H1 (cell line): ENCODE data around the gene CLNS1A. TPM values are rescaled to one million over a fixed set of nuclear protein-coding genes. Genes with fewer than 3 reads are reported as not detected.

Source experiments
- CTCF ChIA-PET: fragments of 300-600 bp; sonication (Branson Sonifier 250); formaldehyde crosslinking; loops from one replicate; lab custom pipeline; 2021; ENCODE audit not compliant: partially characterized antibody; lab: Charles Lee
- POLR2A ChIA-PET: fragments of 300-600 bp; sonication (Branson Sonifier 250); formaldehyde crosslinking; loops from one replicate; lab custom pipeline; 2021; ENCODE audit warnings: inconsistent platforms; ENCODE audit not compliant: partially characterized antibody; lab: Charles Lee
- DNase-seq, 2 experiments: peaks; one replicate each; pipeline versions ENCODE4 v3.0.0 to v3.0.0-alpha.2; 2010 to 2022; ENCODE audit warnings: low spot score in 2 of 2, low read depth in 1 of 2, mixed read lengths in 1 of 2
- FAIRE-seq: peaks from 2 replicates; lab custom pipeline; 2011; peaks lifted over from hg19 to GRCh38; lab: Jason Lieb, UNC
- H2AFZ ChIP-seq: 2 replicates; pipeline ENCODE4 v1.8.1; 2012; ENCODE audit warnings: low read length, inconsistent platforms
- H2AK5ac ChIP-seq: 2 replicates; pipeline ENCODE4 v1.6.1; 2013; ENCODE audit warnings: low read depth, low read length
- H2BK120ac ChIP-seq: replicated peaks from 2 replicates; pipeline ENCODE3; 2013; ENCODE audit warnings: low read depth, low read length, inconsistent platforms
- H2BK12ac ChIP-seq: 2 replicates; pipeline ENCODE4 v1.6.1; 2013; ENCODE audit warnings: low read depth, low read length
- H2BK15ac ChIP-seq: 2 replicates; pipeline ENCODE4 v1.6.1; 2013; ENCODE audit warnings: low read length
- H2BK20ac ChIP-seq: 2 replicates; pipeline ENCODE4 v1.6.1; 2013; ENCODE audit warnings: low read length
- H2BK5ac ChIP-seq: 2 replicates; pipeline ENCODE4 v1.6.1; 2013; ENCODE audit warnings: low read depth, low read length
- H3K14ac ChIP-seq: 2 replicates; pipeline ENCODE4 v1.6.1; 2013; ENCODE audit warnings: inconsistent platforms; ENCODE audit not compliant: insufficient read length
- H3K18ac ChIP-seq: 2 replicates; pipeline ENCODE4 v1.6.1; 2013; ENCODE audit warnings: low read length; ENCODE audit errors: extremely low read depth
- H3K23ac ChIP-seq: 2 replicates; pipeline ENCODE4 v1.6.1; 2013; ENCODE audit warnings: inconsistent platforms; ENCODE audit not compliant: insufficient read length
- H3K23me2 ChIP-seq: 2 replicates; pipeline ENCODE4 v1.6.1; 2013; ENCODE audit warnings: low read depth, low read length
- H3K27ac ChIP-seq: 2 replicates; pipeline ENCODE4 v1.6.1; 2011; ENCODE audit warnings: low read depth, low read length, inconsistent platforms
- H3K27me3 ChIP-seq, 4 experiments: replicated peaks in 1 of 4; 1 replicate in 1 of 4; 2 replicates in 3 of 4; pipeline versions ENCODE4 v1.6.1 to v1.8.1; 2011 to 2013; ENCODE audit warnings: low read length in 3 of 4, mild to moderate bottlenecking in 3 of 4, inconsistent platforms in 2 of 4, mixed read lengths in 2 of 4, moderate library complexity in 1 of 4; ENCODE audit not compliant: control insufficient read depth in 3 of 4, insufficient read depth in 3 of 4; ENCODE audit errors: extremely low read depth in 1 of 4
- H3K36me3 ChIP-seq, 4 experiments: 2 replicates each; pipeline versions ENCODE4 v1.6.1 to v1.8.1; 2011 to 2013; ENCODE audit warnings: mild to moderate bottlenecking in 4 of 4, low read length in 3 of 4, moderate library complexity in 2 of 4, control low read depth in 1 of 4, inconsistent platforms in 1 of 4; ENCODE audit not compliant: insufficient read depth in 4 of 4, control insufficient read depth in 2 of 4
- H3K4ac ChIP-seq: replicated peaks from 2 replicates; pipeline ENCODE3; 2013; ENCODE audit warnings: low read length, low read depth, mixed read lengths, inconsistent platforms; ENCODE audit not compliant: insufficient read length
- H3K4me1 ChIP-seq, 4 experiments: replicated peaks in 1 of 4; 1 replicate in 1 of 4; 2 replicates in 3 of 4; pipeline versions ENCODE4 v1.6.1 to v1.8.1; 2011 to 2013; ENCODE audit warnings: low read length in 3 of 4, inconsistent platforms in 2 of 4, mixed read lengths in 1 of 4; ENCODE audit not compliant: insufficient read depth in 4 of 4, control insufficient read depth in 3 of 4
- H3K4me2 ChIP-seq, 2 experiments: 2 replicates each; pipeline versions ENCODE4 v1.6.1 to v1.8.1; 2011 to 2013; ENCODE audit warnings: low read depth in 2 of 2, low read length in 2 of 2, control low read depth in 1 of 2, inconsistent platforms in 1 of 2, mild to moderate bottlenecking in 1 of 2; ENCODE audit not compliant: insufficient read depth in 1 of 2
- H3K4me3 ChIP-seq, 4 experiments: fragments of 200-600, 300-600 bp in 1 of 4; sonication (generic), shearing (Covaris generic), sonication (Bioruptor Twin) in 1 of 4; 2 replicates each; pipeline versions ENCODE4 v1.5.1 to v1.8.1; 2011 to 2016; ENCODE audit warnings: low read length in 4 of 4, low read depth in 3 of 4, control low read depth in 2 of 4, inconsistent platforms in 2 of 4, mild to moderate bottlenecking in 2 of 4, mixed read lengths in 1 of 4, moderate library complexity in 1 of 4; ENCODE audit not compliant: insufficient read depth in 2 of 4; ENCODE audit errors: extremely low read depth in 1 of 4
- H3K56ac ChIP-seq: replicated peaks from 2 replicates; pipeline ENCODE3; 2013; ENCODE audit warnings: low read depth, mild to moderate bottlenecking, mixed read lengths, low read length, inconsistent platforms; ENCODE audit not compliant: insufficient read length
- H3K79me1 ChIP-seq: 2 replicates; pipeline ENCODE4 v1.6.1; 2013; ENCODE audit warnings: low read depth, low read length, control low read depth
- H3K79me2 ChIP-seq, 2 experiments: 2 replicates each; pipeline versions ENCODE4 v1.6.1 to v1.8.1; 2012 to 2013; ENCODE audit warnings: low read length in 2 of 2, mild to moderate bottlenecking in 2 of 2, inconsistent platforms in 1 of 2; ENCODE audit not compliant: insufficient read depth in 2 of 2, control insufficient read depth in 1 of 2
- H3K9ac ChIP-seq, 4 experiments: replicated peaks in 1 of 4; 1 replicate in 1 of 4; 2 replicates in 3 of 4; pipeline versions ENCODE4 v1.6.1 to v1.8.1; 2011 to 2013; ENCODE audit warnings: low read depth in 3 of 4, low read length in 3 of 4, control low read depth in 2 of 4, mild to moderate bottlenecking in 2 of 4, moderate library complexity in 2 of 4, inconsistent platforms in 1 of 4; ENCODE audit errors: extremely low read depth in 1 of 4
- H3K9me3 ChIP-seq, 2 experiments: 2 replicates each; pipeline versions ENCODE4 v1.6.1 to v1.8.1; 2012 to 2013; ENCODE audit warnings: mild to moderate bottlenecking in 2 of 2, moderate library complexity in 2 of 2, control low read depth in 1 of 2, inconsistent platforms in 1 of 2, low read depth in 1 of 2, low read length in 1 of 2, mixed read lengths in 1 of 2; ENCODE audit not compliant: insufficient read depth in 2 of 2
- H4K20me1 ChIP-seq, 2 experiments: replicated peaks in 1 of 2; 2 replicates each; pipeline versions ENCODE3 to v1.8.1; 2011 to 2013; ENCODE audit warnings: inconsistent platforms in 2 of 2, low read length in 2 of 2, mild to moderate bottlenecking in 1 of 2; ENCODE audit not compliant: insufficient read depth in 2 of 2, control insufficient read depth in 1 of 2
- H4K5ac ChIP-seq: 2 replicates; pipeline ENCODE4 v1.6.1; 2013; ENCODE audit warnings: low read length, low read depth, mixed read lengths, inconsistent platforms; ENCODE audit not compliant: insufficient read length
- H4K8ac ChIP-seq: 2 replicates; pipeline ENCODE4 v1.8.0; 2013; ENCODE audit warnings: mild to moderate bottlenecking, moderate library complexity, low read length, inconsistent platforms; ENCODE audit not compliant: insufficient read depth; ENCODE audit errors: extremely low read depth
- H4K91ac ChIP-seq: replicated peaks from 2 replicates; pipeline ENCODE3; 2013; ENCODE audit warnings: low read length, mixed read lengths, inconsistent platforms; ENCODE audit not compliant: insufficient read length
- CHD2 ChIP-seq: IDR thresholded peaks from 2 replicates; pipeline ENCODE4 v1.6.1; 2012; ENCODE audit warnings: low read length, improper control_type of control experiment
- EP300 ChIP-seq, 2 experiments: IDR thresholded peaks; 1 replicate in 1 of 2; 2 replicates in 1 of 2; pipeline ENCODE4 v1.6.1; 2011 to 2012; ENCODE audit warnings: low read depth in 2 of 2, low read length in 2 of 2, mild to moderate bottlenecking in 2 of 2, borderline replicate concordance in 1 of 2, inconsistent platforms in 1 of 2, moderate library complexity in 1 of 2
- POLR2A ChIP-seq, 2 experiments: IDR thresholded peaks; 1 replicate in 1 of 2; 2 replicates in 1 of 2; pipeline ENCODE4 v1.6.1; 2011; ENCODE audit warnings: low read depth in 2 of 2, low read length in 2 of 2, mild to moderate bottlenecking in 2 of 2; ENCODE audit errors: control extremely low read depth in 1 of 2
- RXRA ChIP-seq: IDR thresholded peaks from 2 replicates; pipeline ENCODE4 v1.6.1; 2011; ENCODE audit warnings: low read depth, mild to moderate bottlenecking, low read length, moderate library complexity; ENCODE audit not compliant: insufficient read depth
- TAF1 ChIP-seq: IDR thresholded peaks from 2 replicates; pipeline ENCODE4 v1.6.1; 2011; ENCODE audit warnings: mild to moderate bottlenecking, low read depth, low read length
- USF2 ChIP-seq: IDR thresholded peaks from 2 replicates; pipeline ENCODE4 v1.6.1; 2011; ENCODE audit warnings: low read length, improper control_type of control experiment
- YY1 ChIP-seq: IDR thresholded peaks from 2 replicates; pipeline ENCODE4 v1.6.1; 2011; ENCODE audit warnings: low read depth, mild to moderate bottlenecking, low read length
- WGBS, 2 experiments: shearing (Covaris generic) in 1 of 2; methylation state at CpG; one replicate each; pipeline versions ENCODE4 v1.1.6 to v1.1.7; 2013 to 2015; ENCODE audit warnings: low lambda C conversion rate in 2 of 2, mixed read lengths in 2 of 2, inconsistent platforms in 1 of 2, low coverage in 1 of 2, missing lambda C conversion rate in 1 of 2; ENCODE audit not compliant: insufficient replicate concordance in 2 of 2, insufficient coverage in 1 of 2, insufficient read length in 1 of 2; ENCODE audit errors: extremely low coverage in 1 of 2, missing lambda C conversion rate in 1 of 2; 5-methylcytosine and 5-hydroxymethylcytosine counted together
- polyA plus RNA-seq, 7 experiments: library from polyadenylated mRNA; depleted of rRNA in 3 of 7; stranded (reverse) in 5 of 7; unstranded in 2 of 7; fragments of >200 nt in 5 of 7; fragments of 200-250 nt in 2 of 7; gene quantifications; 1 replicate in 5 of 7; 2 replicates in 1 of 7; 4 replicates in 1 of 7; pipeline versions ENCODE4 v1.2.1 to v1.2.3, GENCODE V29; 2011 to 2013; ENCODE audit warnings: missing spikeins in 2 of 7, mixed read lengths in 2 of 7
- total RNA-seq: library from RNA; stranded (reverse); fragmentation: NEBNext Ultra II Directional; extraction: Animal tissue kit (Norgen Biotek cat#: 25700); gene quantifications from 2 replicates; pipeline ENCODE4 v1.2.1, GENCODE V29; 2021
- TF ChIP-seq, protein P1 (sequence below): IDR thresholded peaks from 2 replicates; pipeline ENCODE4 v1.6.1; 2011; ENCODE audit warnings: low read depth, mild to moderate bottlenecking, low read length; ENCODE audit not compliant: insufficient read depth
- TF ChIP-seq, protein P2 (sequence below): IDR thresholded peaks from 2 replicates; pipeline ENCODE4 v1.6.1; 2012; ENCODE audit warnings: inconsistent platforms

Gene CLNS1A
- total and polyA plus RNA-seq, 2 of the 8 experiments (the other 6 are each of a cell fraction or from before 2014, with no cell fraction given), result 136 to 177 TPM

DNA sequence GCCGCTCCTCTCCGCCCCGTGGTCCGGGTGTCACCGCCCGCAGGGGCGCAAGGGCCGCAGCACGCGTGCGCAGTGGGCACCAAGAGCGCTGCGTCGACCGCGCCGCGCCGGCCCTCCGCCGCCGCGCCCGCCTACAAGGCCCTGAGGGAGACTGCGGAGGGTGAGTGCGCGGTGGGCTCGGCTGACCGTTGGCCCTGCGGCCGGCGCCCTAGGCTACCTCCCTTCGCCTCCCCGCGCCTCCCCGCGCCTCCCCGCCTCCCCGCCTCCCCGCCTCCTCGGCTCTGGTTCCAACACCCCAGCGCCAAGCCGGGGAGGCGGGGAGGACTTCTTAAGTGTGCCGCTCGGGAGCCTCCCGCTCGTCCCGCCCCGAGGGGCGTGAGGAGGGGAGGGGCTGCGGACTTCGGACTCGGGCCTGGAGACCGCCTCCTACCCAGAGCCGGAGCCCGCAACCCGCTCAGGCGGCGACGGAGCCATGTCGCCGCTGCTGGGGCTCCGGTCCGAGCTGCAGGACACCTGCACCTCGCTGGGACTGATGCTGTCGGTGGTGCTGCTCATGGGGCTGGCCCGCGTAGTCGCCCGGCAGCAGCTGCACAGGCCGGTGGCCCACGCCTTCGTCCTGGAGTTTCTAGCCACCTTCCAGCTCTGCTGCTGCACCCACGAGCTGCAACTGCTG lies 47.9 kb downstream of the CLNS1A start, which contains the start of gene AQP11:
AQP11 (plus strand) TSS at position 433 of the 673 bp plus-strand sequence; CDS start at position 473, 40 bp downstream.
- H3K4me3 ChIP-seq, result peak within 1 kb of the TSS; percentile 56 to 66 (median 60)
- peak within 1 kb of the TSS; percentile 12; the same call in 1 of the 2 replicates for H2BK15ac ChIP-seq
- peaks cover 0 to 5% (median 4%) of the 10 kb centered on the region in 4 experiments; a peak in 3 of 7 replicates for H3K27me3 ChIP-seq
- H2BK120ac ChIP-seq, result no peak within 1 kb of the TSS
- H4K8ac ChIP-seq, result peak within 1 kb of the TSS; percentile 35; the same call in 1 of the 2 replicates
- peak within 1 kb of the TSS; percentile 47; the same call in 1 of the 2 replicates for H2AFZ ChIP-seq
- peak within 1 kb of the TSS; percentile 44 for H4K5ac ChIP-seq
- H3K27ac ChIP-seq, result no peak within 1 kb of the TSS
- DNase-seq, result peak; percentile 74 to 89
- no peaks in the 10 kb centered on the region for H3K9me3 ChIP-seq
- H2AK5ac ChIP-seq, result no peak within 1 kb of the TSS; the same call in 1 of the 2 replicates
- POLR2A ChIA-PET, result interaction anchor here (0.7 to 2.1 kb wide), 7 partner anchors 9 to 28 kb away, joined by 3 to 5 read pairs (median 4); no protein-coding TSS in a partner anchor
- no peaks in the 10 kb centered on the region; a peak in 1 of 8 replicates for H3K36me3 ChIP-seq
- no peak within 1 kb of the TSS for H3K14ac ChIP-seq
- H3K56ac ChIP-seq, result no peak within 1 kb of the TSS
- peak within 1 kb of the TSS; percentile 97 to 99 for H3K4me2 ChIP-seq
- H3K9ac ChIP-seq, result peak within 1 kb of the TSS in 2 of 4 experiments; percentile 25 to 29; a peak in 5 of 7 replicates
- H2BK20ac ChIP-seq, result no peak within 1 kb of the TSS
- H3K23ac ChIP-seq, result no peak within 1 kb of the TSS
- H4K20me1 ChIP-seq, result peaks cover 0 to 4% of the 10 kb centered on the region in 2 experiments
- FAIRE-seq, result no peak
- peak within 1 kb of the TSS; percentile 87; the same call in 1 of the 2 replicates for H2BK12ac ChIP-seq
- no peak within 1 kb of the TSS for H3K4ac ChIP-seq
- no peaks in the 10 kb centered on the region for H3K79me2 ChIP-seq
- 2% methylated on average over 54 of the region's 75 CpGs; no CpG with 5 or more reads in 1 of the 2 experiments for WGBS, 2 experiments
- peak within 1 kb of the TSS; percentile 32; the same call in 1 of the 2 replicates for H2BK5ac ChIP-seq
- no peaks in the 10 kb centered on the region for H3K79me1 ChIP-seq
- H3K18ac ChIP-seq, result peak within 1 kb of the TSS; percentile 71
- H3K23me2 ChIP-seq, result peaks cover 6% of the 10 kb centered on the region
- peaks cover 0 to 10% (median 5%) of the 10 kb centered on the region in 4 experiments; a peak in 5 of 7 replicates for H3K4me1 ChIP-seq
- CTCF ChIA-PET, result interaction anchor here (0.6 to 1.6 kb wide), 9 partner anchors 12 to 499 kb away, joined by 3 to 5 read pairs (median 4); partner anchors contain the start of gene MYO7A
- H4K91ac ChIP-seq, result peak within 1 kb of the TSS; percentile 61
- TF ChIP-seq CHD2, result no peak
- TF ChIP-seq YY1, result no peak
- peak; percentile 12 to 58 for TF ChIP-seq POLR2A (IDR thresholded peaks at IDR 0.05; ENCODE audit: control extremely low read depth in 1 of 2, low read depth in 2 of 2, low read length in 2 of 2)
- no peak for TF ChIP-seq EP300 (IDR thresholded peaks at IDR 0.05; ENCODE audit: borderline replicate concordance in 1 of 2, low read depth in 2 of 2, low read length in 2 of 2)
- no peak for TF ChIP-seq USF2
- TF ChIP-seq, protein P1, sequence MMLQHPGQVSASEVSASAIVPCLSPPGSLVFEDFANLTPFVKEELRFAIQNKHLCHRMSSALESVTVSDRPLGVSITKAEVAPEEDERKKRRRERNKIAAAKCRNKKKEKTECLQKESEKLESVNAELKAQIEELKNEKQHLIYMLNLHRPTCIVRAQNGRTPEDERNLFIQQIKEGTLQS, result no peak
- TF ChIP-seq TAF1, result peak; percentile 43
- TF ChIP-seq RXRA, result no peak
- TF ChIP-seq, protein P2, sequence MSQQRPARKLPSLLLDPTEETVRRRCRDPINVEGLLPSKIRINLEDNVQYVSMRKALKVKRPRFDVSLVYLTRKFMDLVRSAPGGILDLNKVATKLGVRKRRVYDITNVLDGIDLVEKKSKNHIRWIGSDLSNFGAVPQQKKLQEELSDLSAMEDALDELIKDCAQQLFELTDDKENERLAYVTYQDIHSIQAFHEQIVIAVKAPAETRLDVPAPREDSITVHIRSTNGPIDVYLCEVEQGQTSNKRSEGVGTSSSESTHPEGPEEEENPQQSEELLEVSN, result peak; percentile 50; the same call in 1 of the 2 replicates
